Aorta (tissue), 5 donors: ENCODE measurements around the gene MUC6. TPM values are rescaled to one million over a fixed set of nuclear protein-coding genes. Genes with fewer than 3 reads are reported as not detected.

Experiments used
- ATAC-seq: fragments of 200-7000 bp; cut with Tn5 transposase; one replicate; pipeline ENCODE4 v1.9.1; 2022; ENCODE audit warnings: moderate library complexity; ENCODE audit not compliant: low FRiP score
- DNase-seq, 2 donors: peaks; one replicate each; pipeline ENCODE4 v3.0.0-alpha.2; 2020
- H3K27ac ChIP-seq, 2 donors: one replicate each; pipeline ENCODE4 v1.5.1; 2013; ENCODE audit warnings: low read length in 2 of 2, mild to moderate bottlenecking in 2 of 2, moderate library complexity in 2 of 2, control low read depth in 1 of 2, inconsistent platforms in 1 of 2, low read depth in 1 of 2
- H3K27me3 ChIP-seq, 2 donors: one replicate each; pipeline ENCODE4 v1.6.1; 2013; ENCODE audit warnings: control low read depth in 1 of 2, low read length in 1 of 2, mild to moderate bottlenecking in 1 of 2, moderate library complexity in 1 of 2; ENCODE audit not compliant: insufficient read depth in 2 of 2, control insufficient read depth in 1 of 2
- H3K36me3 ChIP-seq, 2 donors: one replicate each; pipeline ENCODE4 v1.6.1; 2013; ENCODE audit warnings: control low read depth in 1 of 2, low read length in 1 of 2, mild to moderate bottlenecking in 1 of 2; ENCODE audit not compliant: insufficient read depth in 2 of 2, control insufficient read depth in 1 of 2
- H3K4me1 ChIP-seq, 2 donors: one replicate each; pipeline ENCODE4 v1.6.1; 2013; ENCODE audit warnings: low read length in 2 of 2, control low read depth in 1 of 2, mild to moderate bottlenecking in 1 of 2, moderate library complexity in 1 of 2; ENCODE audit not compliant: insufficient read depth in 2 of 2, control insufficient read depth in 1 of 2
- H3K4me3 ChIP-seq, 2 donors: one replicate each; pipeline ENCODE4 v1.5.1; 2013; ENCODE audit warnings: low read length in 2 of 2, control low read depth in 1 of 2, mild to moderate bottlenecking in 1 of 2
- H3K9me3 ChIP-seq: one replicate; pipeline ENCODE4 v1.6.1; 2013; ENCODE audit warnings: mild to moderate bottlenecking, low read length; ENCODE audit not compliant: control insufficient read depth
- WGBS, 2 donors: extraction: QIAGEN DNeasy Blood & Tissue Kit; methylation state at CpG; one replicate each; pipeline ENCODE4 v1.1.7; 2013; 5-methylcytosine and 5-hydroxymethylcytosine counted together
- intact Hi-C, 2 donors: fragments of 100-400 bp; cut with DNase I; formaldehyde crosslinking; loops; one replicate each; pipeline versions ENCODE4 v1.14.2 to v1.15.0; 2022
- long read RNA-seq, 2 donors: library from polyadenylated mRNA; unstranded; transcript quantifications; one replicate each; pipeline ENCODE4 v2.0.0, GENCODE V29; 2020 to 2021
- polyA plus RNA-seq, 2 donors: library from polyadenylated mRNA; stranded (reverse); fragments of 200-250 nt; gene quantifications; one replicate each; pipeline ENCODE4 v1.2.3, GENCODE V29; 2013
- total RNA-seq, 2 donors: library from RNA; stranded (reverse); fragmentation: NEBNext Ultra II Directional; extraction: Animal tissue kit (Norgen Biotek cat#: 25700); gene quantifications; one replicate each; pipeline ENCODE4 v1.2.1, GENCODE V29; 2021
- donor health status: healthy with polysubstance abuse.
- donor health status: Bipolar disorder and iron deficiency.
- donor health status: DM: no; HTN: no; CAD: no.
- donor health status: DM: no; HTN: no; CAD: no.
- donor health status: DM: yes; HTN: yes; CAD: no.

MUC6 gene
- total RNA-seq (not detected), polyA plus RNA-seq (under 1 TPM; under 0.01 to 0.49 TPM)
- long read RNA-seq, donor 1, partial matches to known transcripts, result 0 of 1 reads
- long read RNA-seq, donor 1, other reads (novel, unspliced or antisense), result 1 of 1 reads
- long read RNA-seq, donor 2, partial matches to known transcripts, result 0 of 7 reads
- long read RNA-seq, donor 2, other reads (novel, unspliced or antisense), result 7 of 7 reads

GRCh38 chr11:1036303-1036923 lies at the start of gene MUC6:
Gene MUC6 (minus strand): TSS chr11:1036718. CDS start chr11:1036655, 63 bp downstream.
- no peaks in the 10 kb centered on the region for H3K36me3 ChIP-seq
- intact Hi-C loops, result no loop called here
- no peak for ATAC-seq

DNA sequence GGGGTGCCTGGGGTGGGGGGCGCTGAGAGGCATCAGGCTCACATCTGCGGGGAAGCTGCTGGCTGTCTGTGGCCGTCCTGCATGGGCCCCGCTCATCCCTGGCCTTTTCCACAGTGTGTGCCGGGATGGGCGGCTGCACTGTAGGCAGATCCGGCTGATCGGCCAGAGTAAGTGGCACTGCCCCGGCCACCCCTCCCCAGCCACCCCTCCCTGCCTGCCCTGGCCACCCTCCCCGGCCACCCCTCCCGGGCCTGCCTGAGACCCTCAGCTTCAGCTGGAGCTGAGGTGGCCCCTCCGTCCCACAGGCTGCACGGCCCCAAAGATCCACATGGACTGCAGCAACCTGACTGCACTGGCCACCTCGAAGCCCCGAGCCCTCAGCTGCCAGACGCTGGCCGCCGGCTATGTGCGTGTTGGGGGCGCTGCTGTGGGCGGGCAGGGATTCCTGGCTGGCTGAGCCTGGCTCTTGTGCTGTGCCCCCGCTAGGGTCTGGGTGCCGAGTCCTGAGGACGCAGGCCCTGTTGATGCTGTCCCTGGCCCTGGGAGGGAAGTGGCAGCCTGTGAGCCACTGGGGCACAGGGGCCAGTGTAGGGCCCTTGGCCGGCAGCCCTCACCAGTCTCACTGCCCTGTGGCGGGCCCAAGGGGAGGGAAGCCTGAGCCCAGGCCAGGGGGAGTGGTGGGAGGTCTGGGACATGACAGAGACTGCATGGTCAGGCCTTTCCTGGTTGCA lies 49.1 kb upstream of the MUC6 start:
- Histone ChIP-seq H3K27me3 (no peaks in the 10 kb centered on the region), H3K4me3 (no peak overlapping the region), H3K36me3 (no peaks in the 10 kb centered on the region), H3K9me3 (no peaks in the 10 kb centered on the region), H3K27ac (no peak overlapping the region), H3K4me1 (no peaks in the 10 kb centered on the region)
- DNase-seq, result peak; percentile 45 to 69
- intact Hi-C loops, result no loop called here
- no peak for ATAC-seq
- WGBS, 2 donors, result 84 to 86% methylated on average over 25 to 26 of the region's 26 CpGs

More at GRCh38 chr11:1036303-1036923, at the start of gene MUC6:
- H3K27me3 ChIP-seq, result no peaks in the 10 kb centered on the region
- 63 to 72% methylated on average over 37 to 42 of the region's 42 CpGs for WGBS, 2 donors
- DNase-seq, result no peak
- H3K4me3 ChIP-seq, result no peak within 1 kb of the TSS
- H3K4me1 ChIP-seq, result no peaks in the 10 kb centered on the region
- no peaks in the 10 kb centered on the region for H3K9me3 ChIP-seq
- no peak within 1 kb of the TSS for H3K27ac ChIP-seq

DNA sequence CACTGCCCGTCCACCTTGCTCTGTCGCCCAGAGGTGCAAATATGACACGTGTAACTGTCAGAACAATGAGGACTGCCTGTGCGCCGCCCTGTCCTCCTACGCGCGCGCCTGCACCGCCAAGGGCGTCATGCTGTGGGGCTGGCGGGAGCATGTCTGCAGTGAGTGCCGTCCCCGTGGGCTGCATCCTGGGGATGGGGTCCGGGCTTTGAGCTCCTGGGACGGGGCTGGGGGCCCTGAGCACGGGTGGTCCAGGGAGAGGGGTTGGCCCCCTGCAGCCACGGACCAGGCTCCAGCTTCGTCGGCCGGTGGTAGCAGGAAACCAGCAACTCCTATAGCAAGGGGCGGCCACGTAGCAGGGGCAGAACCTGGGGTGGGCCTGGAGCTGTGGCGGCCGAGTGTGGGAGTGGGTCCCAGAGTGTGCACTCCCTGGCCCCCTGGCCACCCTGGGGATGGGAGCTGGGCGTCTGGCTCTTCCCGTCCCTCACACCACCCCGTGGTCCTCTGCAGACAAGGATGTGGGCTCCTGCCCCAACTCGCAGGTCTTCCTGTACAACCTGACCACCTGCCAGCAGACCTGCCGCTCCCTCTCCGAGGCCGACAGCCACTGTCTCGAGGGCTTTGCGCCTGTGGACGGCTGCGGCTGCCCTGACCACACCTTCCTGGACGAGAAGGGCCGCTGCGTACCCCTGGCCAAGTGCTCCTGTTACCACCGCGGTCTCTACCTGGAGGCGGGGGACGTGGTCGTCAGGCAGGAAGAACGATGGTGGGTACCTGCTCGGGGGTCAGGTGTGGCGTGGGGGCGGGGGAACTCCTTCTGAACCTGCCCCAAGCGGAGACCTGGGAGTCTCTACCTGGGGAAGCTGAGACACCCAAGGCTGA lies 48.3 kb upstream of the MUC6 start:
- Histone ChIP-seq H3K4me1 (no peaks in the 10 kb centered on the region), H3K4me3 (no peak overlapping the region), H3K27ac (no peak overlapping the region), H3K27me3 (no peaks in the 10 kb centered on the region), H3K9me3 (no peaks in the 10 kb centered on the region), H3K36me3 (no peaks in the 10 kb centered on the region)
- DNase-seq, result peak; percentile 35 to 72
- 76 to 77% methylated on average over 42 to 49 of the region's 49 CpGs for WGBS, 2 donors
- intact Hi-C loops, result no loop called here
- ATAC-seq, result no peak

DNA sequence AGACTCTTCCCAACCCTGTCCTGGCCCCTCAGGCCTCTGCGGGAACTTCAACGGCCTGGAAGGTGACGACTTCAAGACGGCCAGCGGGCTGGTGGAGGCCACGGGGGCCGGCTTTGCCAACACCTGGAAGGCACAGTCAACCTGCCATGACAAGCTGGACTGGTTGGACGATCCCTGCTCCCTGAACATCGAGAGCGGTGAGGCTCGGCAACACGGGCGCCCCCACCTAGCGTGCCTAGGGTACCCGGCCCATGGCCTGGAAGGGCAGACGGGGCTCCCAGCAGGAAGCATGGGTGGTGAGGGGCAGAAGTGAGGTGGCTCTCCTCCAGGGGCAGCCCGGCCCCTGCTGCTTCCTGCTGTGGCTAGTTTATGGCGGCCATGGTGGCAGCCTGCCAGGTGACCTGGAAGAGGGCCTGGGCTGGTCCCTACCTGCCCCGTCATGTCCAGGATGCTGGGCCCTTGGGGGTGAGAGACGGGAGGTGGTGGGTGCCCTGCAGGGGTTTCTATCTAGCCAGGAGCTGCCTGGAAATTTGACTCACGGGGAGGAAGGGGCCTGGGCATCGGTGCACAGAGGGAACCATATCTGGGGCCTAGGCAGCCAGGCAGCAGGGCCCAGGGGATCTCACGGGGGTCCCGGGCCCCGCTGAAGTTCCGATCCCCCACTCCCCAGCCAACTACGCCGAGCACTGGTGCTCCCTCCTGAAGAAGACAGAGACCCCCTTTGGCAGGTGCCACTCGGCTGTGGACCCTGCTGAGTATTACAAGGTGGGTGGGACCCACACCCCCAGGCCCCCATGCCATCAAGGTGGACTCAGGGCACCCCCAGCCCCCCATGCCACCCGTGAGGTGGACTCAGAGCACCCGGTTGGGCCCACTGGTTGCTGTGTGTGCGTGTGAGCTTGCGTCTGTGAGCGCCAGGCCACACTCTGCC lies 47.4 kb upstream of the MUC6 start:
- H3K4me1 ChIP-seq, result no peaks in the 10 kb centered on the region
- H3K27me3 ChIP-seq, result no peaks in the 10 kb centered on the region
- H3K27ac ChIP-seq, result no peak overlapping the region
- H3K9me3 ChIP-seq, result no peaks in the 10 kb centered on the region
- no peak overlapping the region for H3K4me3 ChIP-seq
- intact Hi-C loops, result no loop called here
- ATAC-seq, result no peak
- WGBS, 2 donors, result 77 to 79% methylated on average over 34 of the region's 34 CpGs
- peak; percentile 44 to 76 for DNase-seq
- H3K36me3 ChIP-seq, result no peaks in the 10 kb centered on the region

GRCh38 chr11:1082728-1083620 lies 46.5 kb upstream of the MUC6 start:
- Histone ChIP-seq H3K4me1 (no peaks in the 10 kb centered on the region), H3K36me3 (no peaks in the 10 kb centered on the region), H3K9me3 (no peaks in the 10 kb centered on the region), H3K4me3 (no peak overlapping the region), H3K27ac (no peak overlapping the region), H3K27me3 (no peaks in the 10 kb centered on the region)
- 71% methylated on average over 33 of the region's 33 CpGs for WGBS, 2 donors
- DNase-seq (peak in 1 of 2 donors; percentile 45), ATAC-seq (no peak)
- intact Hi-C loops, result no loop called here

DNA sequence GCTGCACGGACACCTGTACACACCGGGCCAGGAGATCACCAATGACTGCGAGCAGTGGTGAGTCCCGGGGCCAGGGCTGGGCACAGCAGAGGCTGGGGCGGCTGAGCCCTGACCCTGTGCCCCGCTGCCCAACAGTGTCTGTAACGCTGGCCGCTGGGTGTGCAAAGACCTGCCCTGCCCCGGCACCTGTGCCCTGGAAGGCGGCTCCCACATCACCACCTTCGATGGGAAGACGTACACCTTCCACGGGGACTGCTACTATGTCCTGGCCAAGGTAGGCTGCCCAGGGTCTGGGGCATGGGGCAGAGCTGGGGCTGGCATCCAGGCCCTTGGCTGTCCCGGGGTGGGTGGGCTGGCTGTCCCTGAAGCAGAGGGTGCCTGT lies 45.8 kb upstream of the MUC6 start:
- no peaks in the 10 kb centered on the region for H3K9me3 ChIP-seq
- intact Hi-C loops, result no loop called here
- no peak overlapping the region for H3K27ac ChIP-seq
- 82 to 92% methylated on average over 13 to 14 of the region's 14 CpGs for WGBS, 2 donors
- no peaks in the 10 kb centered on the region for H3K36me3 ChIP-seq
- H3K4me1 ChIP-seq, result no peaks in the 10 kb centered on the region
- DNase-seq (peak in 1 of 2 donors; percentile 65), ATAC-seq (peak; percentile 17)
- H3K4me3 ChIP-seq, result no peak overlapping the region
- no peaks in the 10 kb centered on the region for H3K27me3 ChIP-seq

DNA sequence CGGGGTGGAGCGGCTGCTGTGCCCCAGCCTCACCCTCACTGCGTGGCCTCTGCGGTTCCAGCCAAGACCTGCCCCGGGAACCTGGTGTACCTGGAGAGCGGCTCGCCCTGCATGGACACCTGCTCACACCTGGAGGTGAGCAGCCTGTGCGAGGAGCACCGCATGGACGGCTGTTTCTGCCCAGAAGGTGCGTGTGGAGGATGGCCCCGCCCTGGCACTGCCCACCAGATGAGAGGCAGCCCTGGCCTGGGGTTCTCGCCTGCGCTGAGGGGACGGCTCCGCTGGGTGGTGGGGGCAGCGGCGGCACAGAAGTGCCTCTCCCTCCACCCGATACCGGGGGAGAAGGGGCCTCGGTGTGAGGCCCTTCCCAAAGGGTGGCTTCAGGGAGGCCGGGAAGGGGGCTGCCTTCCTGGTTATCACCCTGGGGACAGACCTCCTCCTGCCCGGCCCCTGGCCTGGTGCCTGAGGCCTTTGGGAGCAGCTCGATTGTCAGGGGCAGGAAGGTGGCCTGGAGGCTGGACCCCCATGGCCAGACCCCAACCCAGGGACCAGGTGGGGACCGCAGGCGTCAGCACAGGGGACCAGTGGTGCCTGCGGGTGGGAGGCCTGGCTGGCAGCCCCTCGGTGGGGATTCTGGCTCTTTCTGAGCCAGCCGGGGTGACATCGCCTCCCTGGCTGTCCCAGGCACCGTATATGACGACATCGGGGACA lies 45.2 kb upstream of the MUC6 start:
- no peak overlapping the region for H3K27ac ChIP-seq
- H3K4me1 ChIP-seq, result no peaks in the 10 kb centered on the region
- intact Hi-C loops, result no loop called here
- no peak for DNase-seq
- ATAC-seq, result no peak
- WGBS, 2 donors, result 81 to 82% methylated on average over 33 of the region's 33 CpGs
- H3K27me3 ChIP-seq, result no peaks in the 10 kb centered on the region
- H3K9me3 ChIP-seq, result no peaks in the 10 kb centered on the region
- H3K4me3 ChIP-seq, result no peak overlapping the region
- no peaks in the 10 kb centered on the region for H3K36me3 ChIP-seq
